GM21786 (cell line): ENCODE results near the gene ZBTB43.
"Not testable (repeated sequence)": the region's sequence is repeated elsewhere in the genome, so short reads cannot be mapped to it uniquely, and the experiment has no call there.

Source experiments
- ATAC-seq: cut with Tn5 transposase; IDR thresholded peaks from one replicate; pipeline ENCODE4 v1.9.1; 2021; ENCODE audit not compliant: unreplicated experiment

Gene ZBTB43

DNA sequence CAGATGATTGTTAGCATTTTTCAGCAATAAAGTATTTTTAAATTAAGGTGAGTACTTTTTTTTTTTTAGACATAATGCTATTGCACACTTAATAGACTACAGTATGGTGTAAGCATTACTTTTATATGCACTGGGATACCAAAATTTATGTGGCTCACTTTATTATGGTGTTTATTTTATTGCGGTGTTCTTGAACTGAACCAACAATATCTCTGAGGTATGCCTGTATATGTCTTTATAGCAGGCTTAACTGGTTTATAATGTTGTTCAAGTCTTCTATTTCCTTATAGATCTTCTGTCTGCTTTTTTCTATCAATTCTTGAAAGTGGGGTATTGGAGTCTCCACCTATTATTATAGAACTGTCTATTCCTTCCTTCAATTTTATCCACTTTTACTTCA, 18.0 kb downstream of the ZBTB43 start:
- no peak for ATAC-seq

DNA sequence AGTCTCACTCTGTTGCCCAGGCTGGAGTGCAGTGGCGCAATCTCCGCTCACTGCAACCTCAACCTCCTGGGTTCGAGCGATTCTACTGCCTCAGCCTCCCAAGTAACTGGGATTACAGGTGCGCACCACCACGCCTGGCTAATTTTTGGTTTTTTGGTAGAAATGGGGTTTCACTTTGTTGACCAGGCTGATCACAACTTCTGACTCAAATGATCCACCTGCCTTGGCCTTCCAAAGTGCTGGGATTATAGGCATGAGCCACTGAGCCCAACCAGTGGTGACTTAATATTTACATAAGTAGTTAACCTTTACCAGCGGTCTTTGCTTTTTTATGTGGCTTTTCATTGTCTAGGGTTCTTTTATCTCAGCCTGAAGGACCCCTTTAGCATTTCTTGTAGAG, 19.2 kb downstream of the ZBTB43 start:
- ATAC-seq = not testable (repeated sequence)

DNA sequence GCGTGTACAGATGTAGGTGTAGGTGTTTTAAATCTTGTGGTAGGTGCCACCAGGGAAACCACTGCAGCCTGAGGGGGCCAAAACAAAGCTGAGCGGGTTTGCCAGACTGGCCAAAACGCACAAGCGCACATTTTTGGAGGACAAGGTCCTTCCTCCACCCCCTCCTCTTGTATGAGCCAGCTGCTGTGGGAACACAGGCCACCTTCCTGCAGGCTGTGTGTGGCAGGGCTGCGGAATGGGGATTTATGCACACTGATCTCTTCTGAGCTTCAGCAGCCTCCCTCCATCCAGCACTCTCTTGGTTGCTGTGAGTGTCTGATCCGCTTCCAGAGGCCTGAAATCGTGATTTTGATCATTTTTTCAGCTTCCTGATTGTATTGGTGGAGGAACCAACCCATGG, 22.4 kb downstream of the ZBTB43 start:
- ATAC-seq = no peak

DNA sequence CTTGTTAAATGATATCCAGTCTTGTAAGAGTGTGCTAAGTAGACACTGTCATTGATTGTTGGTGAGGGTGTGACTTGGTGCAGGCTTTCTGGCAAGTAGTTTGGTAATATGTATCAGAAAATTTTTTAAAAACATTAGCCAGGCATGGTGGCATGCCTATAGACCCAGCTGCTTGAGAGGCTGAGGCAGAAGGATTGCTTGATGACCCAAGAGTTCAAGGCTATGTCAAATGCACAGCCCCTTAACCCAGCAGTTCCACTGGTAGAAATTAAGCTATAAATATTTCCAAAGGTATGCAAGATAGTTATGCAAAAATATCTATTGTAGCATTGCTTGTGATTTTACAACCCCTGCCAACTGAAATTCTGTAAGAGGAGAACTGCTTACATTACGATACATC, 24.2 kb downstream of the ZBTB43 start:
- no peak for ATAC-seq

DNA sequence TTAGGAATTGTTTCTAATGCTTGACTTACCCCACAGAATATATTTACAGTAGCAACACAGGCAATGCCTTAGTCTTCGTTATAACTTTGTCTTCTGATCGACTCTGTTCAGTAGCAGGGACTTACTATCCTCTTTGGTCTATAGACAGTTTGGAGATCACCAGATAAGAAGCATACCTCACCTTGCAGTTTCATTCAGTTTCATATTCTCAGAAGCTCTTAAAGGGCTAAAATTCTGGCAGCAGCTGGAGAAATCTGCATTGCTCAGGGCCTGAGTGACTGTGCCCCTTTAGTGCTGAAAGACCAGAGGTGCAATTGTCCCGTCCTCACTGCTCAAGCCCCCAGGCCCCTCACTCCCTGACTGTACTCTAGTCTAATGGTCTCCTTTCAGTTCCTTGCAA, 26.0 kb downstream of the ZBTB43 start:
- ATAC-seq = no peak

DNA sequence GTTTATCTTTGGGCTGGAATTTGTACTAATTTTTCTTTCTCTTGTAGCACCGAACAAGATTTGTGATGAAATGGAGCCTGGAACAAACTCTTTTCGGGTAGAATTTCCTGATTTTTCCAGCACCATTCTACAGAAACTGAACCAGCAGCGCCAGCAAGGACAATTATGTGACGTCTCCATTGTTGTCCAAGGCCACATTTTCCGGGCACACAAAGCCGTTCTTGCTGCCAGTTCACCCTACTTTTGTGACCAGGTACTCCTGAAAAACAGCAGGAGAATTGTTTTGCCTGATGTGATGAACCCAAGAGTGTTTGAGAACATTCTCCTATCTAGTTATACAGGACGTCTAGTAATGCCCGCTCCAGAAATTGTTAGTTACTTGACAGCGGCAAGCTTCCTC, 27.6 kb downstream of the ZBTB43 start:
- ATAC-seq = no peak

DNA sequence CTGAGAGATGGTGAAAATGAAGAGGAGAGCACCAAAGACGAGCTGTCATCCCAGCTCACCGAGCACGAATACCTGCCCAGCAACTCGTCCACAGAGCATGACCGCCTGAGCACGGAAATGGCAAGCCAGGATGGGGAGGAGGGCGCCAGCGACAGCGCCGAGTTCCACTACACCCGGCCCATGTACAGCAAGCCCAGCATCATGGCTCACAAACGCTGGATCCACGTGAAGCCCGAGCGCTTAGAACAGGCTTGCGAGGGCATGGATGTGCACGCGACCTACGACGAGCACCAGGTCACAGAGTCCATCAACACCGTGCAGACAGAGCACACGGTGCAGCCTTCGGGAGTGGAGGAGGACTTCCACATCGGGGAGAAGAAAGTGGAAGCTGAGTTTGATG, 28.2 kb downstream of the ZBTB43 start:
- no peak for ATAC-seq

DNA sequence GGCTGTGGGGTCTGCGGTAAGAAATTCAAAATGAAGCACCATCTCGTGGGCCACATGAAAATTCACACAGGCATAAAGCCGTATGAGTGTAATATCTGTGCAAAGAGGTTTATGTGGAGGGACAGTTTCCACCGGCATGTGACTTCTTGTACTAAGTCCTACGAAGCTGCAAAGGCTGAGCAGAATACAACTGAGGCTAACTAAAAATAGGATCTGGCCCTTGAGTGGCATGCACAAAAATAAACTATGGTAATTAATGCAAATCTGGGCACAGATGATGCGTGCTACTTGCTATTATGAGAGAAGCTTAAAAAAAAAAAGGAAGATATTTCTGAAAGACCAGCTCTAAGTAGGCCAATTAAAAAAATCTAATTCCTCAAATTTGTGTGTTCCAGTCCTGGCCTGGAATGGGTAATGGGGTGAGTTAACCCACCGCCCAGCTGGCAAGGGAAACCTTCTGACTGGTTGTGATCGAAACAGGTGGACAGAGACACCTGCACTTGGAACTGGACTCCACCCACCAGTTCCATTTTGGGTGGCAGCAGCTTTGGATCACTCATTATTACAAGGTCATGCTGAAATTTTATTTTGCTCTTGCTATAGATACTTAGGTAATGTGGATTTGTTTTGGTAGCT, 29.0 kb downstream of the ZBTB43 start:
- no peak for ATAC-seq

DNA sequence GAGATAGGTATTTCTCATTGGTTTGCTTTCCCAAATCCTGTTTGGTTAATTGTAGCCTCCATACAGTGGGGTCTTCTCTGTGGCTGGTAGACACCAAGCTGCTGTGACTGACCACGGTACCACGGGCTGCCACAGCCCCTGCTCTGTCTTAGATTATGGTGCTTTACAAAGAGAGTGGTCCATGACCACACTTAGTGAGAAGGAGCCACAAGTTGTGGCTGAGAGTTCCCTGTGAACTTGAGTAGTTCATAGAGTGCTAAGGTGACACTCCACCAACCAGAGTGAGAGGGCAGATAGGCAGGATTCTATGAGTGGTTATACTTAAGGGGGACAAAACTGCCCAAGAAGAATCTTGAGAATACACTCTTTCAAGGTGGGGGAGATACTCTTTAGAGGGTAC, 29.8 kb downstream of the ZBTB43 start:
- no peak for ATAC-seq

DNA sequence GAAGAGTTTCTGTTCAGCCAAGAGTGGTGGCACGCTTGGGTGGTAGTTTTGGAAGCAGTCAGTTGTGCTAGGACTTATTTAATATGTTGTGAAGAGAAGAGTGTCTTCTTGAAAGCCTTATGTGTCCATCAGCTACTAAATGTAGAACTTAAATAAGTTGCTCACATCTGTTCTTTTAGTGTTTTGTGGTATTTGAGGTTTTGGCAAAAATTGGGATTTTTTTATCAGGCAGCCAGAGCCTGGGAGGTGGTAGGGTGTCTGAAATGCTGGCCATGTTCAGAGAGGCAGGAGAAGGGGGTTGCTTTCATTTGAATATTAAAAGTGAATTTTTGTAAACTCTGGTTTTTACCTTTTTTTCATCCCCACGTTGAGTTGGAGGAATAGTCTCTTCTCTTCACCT, 31.4 kb downstream of the ZBTB43 start:
- no peak for ATAC-seq

DNA sequence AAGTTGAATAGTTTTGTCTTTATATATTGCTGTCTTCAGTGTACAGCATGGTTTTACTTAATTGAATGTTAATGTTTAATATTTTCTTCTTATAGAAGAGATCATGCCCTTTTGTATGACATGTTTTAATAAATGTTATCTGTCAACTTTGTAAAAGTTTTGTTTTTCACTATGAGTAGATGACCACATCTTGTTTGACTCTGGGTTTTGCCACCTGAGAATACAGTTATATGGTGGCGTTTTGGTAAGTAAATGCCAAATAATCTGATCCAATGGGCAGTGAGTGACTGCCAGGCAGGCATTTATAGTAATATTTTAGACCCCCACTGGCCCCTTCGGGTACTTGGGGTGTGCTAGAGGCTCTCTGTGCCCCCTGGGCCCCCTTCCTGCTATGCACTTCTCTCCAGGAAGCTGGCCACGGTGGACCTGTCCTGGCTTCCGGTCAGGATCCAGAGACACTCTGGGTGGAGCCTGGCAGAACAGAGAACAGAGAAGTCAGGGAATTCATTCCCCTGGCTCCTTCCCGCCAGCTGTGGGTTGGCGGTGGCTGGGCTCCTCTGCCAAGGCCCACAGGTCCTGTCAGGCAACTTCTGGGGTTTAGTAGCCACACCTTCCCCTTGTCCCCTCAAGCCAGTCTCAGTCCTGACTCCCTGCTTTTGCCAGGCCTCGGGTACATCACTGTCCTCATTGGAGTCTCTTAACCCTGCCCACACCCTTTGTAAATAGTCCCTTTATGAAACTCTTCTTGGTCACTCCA, 33.4 kb downstream of the ZBTB43 start:
- ATAC-seq = no peak

DNA sequence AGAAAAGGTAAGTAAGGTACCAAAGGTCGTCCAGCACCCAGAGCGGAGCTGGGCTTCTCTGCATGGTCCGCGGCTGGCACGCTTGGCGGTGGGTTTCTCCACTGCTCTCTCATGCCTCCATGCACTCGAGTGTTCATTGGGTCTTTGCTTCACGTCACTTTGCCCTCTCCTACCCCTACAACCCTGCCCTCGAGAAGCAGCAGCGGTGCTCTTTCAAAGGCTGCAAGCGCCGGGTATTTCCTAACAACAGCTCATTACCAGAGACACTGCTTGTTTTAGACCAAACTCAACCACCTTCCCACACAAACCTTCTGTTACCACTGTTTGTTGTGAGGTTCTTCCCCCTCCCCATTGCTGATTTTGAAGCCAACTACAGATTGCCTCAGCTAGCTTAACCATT, 34.1 kb downstream of the ZBTB43 start:
- ATAC-seq = no peak

DNA sequence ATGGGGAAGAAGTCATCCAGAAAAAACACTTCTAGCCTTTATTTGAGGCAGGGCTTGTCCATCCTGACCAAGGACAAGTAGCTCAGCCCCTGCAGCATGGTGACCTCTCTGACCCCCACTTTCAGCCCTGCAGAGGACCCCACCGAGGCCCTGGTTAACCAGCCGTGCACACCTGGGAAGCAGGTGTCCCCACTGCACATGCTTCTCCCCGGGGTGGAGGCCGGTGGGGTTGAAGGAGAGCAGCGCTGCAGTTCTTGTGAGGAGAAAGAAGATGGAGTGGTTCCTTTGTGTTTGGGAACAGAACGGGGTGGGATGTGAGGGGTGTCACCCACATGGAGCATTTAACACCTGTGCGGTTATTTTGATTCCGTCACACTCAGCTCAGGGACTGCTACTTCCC, 34.5 kb downstream of the ZBTB43 start:
- no peak for ATAC-seq

DNA sequence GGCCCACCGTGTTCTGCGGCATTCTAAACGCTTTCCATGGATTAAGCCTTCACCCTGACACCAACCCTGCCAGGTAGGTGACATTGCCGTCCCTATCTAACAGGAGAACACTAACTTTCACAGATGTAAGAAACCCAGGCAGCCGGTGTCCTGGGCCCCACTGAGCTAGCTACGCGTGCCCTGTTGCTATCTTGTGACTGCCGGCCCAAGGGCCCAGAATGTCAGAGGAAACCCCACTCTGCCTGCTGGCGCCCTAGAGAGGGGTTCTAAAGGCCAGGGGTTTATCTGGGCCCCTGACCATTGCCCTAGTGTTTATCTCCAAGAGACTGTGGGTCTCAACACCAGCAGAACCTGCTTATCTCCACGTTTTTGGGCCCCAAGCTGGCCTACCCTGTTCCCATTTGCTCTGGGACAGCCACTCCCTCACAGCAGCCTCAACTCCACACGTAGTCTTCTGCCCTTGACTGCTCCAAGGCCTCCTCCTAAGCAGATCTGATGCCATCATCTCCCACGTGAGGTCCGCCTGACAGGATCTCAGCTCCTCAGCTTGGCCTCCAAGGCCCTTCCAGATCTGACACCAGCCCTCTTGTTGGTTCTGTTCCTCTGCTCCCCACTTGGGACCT, 37.5 kb downstream of the ZBTB43 start:
- ATAC-seq = no peak

DNA sequence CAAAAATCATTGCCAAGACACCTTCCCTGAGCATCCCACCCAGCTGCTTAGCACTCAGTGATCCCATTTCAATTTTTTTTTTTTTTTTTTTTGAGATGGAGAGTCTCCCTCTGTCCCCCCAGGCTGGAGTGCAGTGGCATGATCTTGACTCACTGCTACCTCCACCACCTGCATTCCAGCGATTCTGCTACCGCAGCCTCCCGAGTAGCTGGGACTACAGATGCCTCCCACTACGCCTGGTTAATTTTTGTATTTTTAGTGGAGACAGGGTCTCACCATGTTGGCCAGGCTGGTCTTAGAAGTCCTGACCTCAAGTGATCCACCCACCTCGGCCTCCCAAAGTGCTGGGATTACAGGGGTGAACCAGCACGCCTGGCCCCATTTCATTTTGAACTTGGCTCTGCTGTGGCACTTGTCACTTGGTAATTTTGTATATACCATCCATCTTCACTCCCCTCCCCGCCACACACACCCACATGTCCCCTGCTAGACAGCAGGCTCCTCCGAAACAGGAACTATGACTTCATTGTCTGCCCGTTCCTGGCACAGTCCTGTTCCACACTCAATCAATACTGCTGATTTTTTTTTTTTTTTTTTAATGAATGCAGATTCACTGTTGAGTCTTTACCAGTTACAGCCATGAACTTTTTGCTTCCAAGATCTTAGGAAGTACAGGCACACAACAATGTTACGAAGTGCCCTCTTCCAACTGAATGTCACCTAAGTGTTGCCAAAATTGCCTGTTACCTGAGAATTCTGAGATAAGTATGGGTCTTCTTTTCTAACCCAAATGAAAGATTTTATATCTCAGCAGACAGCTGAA, 38.3 kb downstream of the ZBTB43 start:
- ATAC-seq = no peak

DNA sequence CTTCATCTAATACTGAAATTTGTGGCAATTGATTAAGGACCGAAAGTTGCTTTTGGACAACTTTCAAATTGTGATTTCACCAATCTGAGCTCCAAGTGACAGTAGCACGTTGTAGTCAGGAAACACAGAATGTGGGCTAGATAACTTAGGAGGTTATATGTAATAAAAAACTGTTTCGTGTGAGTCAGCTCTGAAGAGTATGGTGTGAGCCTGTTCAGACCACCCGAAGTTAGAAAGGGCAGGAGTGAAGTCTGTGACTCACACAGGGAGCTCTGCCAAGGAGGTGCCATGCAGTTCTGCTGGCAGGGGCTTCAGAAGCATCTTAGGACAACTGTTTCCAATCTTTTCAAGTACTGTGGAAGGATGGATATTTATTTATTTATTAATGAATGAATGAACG, 39.2 kb downstream of the ZBTB43 start:
- no peak for ATAC-seq

DNA sequence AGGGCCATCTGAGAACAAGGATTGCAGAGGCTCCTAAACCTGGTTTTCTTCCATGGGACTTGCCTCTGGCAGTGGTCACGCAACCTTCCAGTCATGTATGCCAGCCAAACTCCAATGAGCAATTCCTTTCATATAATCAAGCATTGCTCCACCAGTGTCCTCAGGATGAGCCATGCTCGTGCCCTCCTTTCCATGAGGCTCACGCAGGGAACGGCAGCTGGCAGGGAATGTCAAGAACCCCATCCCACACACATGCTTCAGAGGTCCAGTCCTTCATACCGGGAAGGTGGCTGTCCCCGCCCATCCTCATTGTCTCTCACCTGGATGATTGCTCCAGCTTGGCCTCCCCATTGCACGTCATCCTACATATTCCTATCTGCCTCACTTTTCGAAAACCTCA, 42.2 kb downstream of the ZBTB43 start:
- no peak for ATAC-seq

DNA sequence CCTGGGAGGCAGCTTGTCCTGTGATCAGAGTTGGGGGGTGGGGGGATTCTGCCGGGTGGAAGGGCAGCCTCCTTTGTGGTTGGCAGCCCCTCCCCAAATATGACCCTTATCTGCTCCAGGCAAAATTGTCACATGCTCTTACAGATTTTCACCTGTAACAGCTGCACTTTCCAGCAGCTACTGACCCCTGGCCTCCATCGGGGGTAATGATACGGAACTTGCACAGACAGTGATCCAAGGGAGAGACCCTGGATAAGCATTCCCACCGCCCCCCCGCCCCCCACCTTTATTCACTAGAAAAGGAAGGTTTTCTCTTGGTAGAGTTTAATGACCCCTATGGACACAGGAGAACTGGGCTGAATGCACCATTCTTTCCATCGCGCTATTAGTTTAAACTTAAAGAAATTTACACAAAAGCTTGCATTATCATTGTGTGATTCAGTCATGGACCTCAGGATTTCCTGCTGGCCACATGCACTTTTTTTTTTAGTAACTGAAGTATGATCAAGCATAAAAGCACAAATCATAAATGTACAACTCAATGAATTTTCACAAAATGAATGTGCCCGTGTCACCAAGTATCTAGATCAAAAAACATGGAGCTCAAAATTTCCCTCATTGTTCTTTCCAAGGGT, 44.9 kb downstream of the ZBTB43 start:
- ATAC-seq = no peak

DNA sequence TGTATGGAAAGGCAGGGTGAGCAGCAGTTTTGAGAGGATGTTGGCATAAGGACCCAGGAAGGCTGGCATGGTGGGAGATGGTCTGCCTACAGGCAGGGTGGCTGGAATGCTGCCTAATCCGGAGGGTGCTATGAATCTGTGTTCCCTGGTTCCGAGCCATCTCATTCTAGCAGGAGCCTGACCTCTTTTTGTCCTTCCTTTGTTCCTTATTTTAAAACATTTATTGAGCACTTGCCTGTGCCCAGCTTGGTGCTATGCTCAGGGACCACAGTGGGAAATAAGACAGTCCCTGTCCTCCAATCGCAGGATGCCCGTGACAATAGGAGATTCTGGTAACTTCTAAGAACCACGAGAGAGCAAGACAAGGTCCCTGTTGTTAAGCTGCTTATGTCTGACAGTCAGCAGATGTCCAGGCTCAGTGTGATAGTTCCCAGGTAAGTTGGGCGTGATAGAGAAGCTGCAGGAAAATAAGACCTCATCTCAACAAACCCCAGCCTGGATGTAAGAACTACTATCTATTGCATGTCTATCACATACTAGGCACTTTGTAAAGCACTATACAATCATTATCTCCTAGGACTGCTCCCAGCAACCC, 46.5 kb downstream of the ZBTB43 start:
- ATAC-seq = no peak

DNA sequence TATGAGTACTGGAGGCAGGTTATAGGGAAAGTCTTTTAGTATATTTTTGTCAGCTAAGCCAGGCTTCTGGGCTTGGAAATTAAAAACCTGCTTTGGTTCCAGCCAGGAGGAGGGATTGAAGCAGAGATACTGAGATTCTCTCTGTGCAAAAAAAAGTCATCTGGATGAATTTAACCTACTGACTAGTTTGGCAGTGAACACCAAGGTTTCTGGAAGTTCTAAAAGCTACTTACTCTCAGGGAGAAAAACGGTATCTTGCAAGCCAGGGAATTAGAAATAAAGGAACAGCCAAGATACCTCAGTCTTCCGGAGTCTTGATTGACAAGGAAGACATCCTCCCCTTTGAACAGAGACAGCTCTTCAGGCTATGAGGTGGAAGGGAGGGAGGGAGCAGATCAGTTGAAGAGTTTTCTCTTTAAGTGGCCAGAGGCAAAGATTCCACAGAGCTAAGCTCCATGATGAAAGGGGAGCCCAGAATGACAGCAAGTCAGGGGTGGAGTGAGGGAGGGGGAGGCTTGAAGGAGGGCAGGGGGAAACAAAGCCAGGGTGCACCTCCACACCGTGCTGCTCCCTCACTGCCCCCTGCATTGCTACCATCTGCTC, 47.3 kb downstream of the ZBTB43 start:
- ATAC-seq = no peak
